HG03460 (cell line): ENCODE results near the gene PSD4.
A peak's percentile ranks its signal among the peaks of the same experiment; 100 is the strongest.

ENCODE experiments used
- ATAC-seq: cut with Tn5 transposase; IDR thresholded peaks from one replicate; pipeline ENCODE4 v1.9.1; 2021; ENCODE audit not compliant: unreplicated experiment

PSD4 gene

GRCh38 chr2:113219889-113220641 is 46.3 kb downstream of the PSD4 start:
- no peak for ATAC-seq

GRCh38 chr2:113220970-113221708 is 47.4 kb downstream of the PSD4 start:
- no peak for ATAC-seq

GRCh38 chr2:113221846-113222245 is 48.1 kb downstream of the PSD4 start:
- ATAC-seq: no peak

GRCh38 chr2:113223813-113224212 is 50.0 kb downstream of the PSD4 start:
- ATAC-seq: no peak

- ATAC-seq: no peak
Measured at GRCh38 chr2:113224647-113225236, 51.0 kb downstream of the PSD4 start.

- no peak for ATAC-seq
Measured at GRCh38 chr2:113225263-113226259, 51.8 kb downstream of the PSD4 start.

- no peak for ATAC-seq
Measured at GRCh38 chr2:113226462-113226861, 52.7 kb downstream of the PSD4 start.

- no peak for ATAC-seq
Measured at GRCh38 chr2:113227290-113227689, 53.5 kb downstream of the PSD4 start.

GRCh38 chr2:113227698-113228097 is 53.9 kb downstream of the PSD4 start:
- ATAC-seq: no peak

GRCh38 chr2:113228351-113228750 is 54.6 kb downstream of the PSD4 start:
- ATAC-seq: no peak

GRCh38 chr2:113228991-113229716 is 55.4 kb downstream of the PSD4 start:
- ATAC-seq: no peak

GRCh38 chr2:113229795-113230194 is 56.0 kb downstream of the PSD4 start:
- ATAC-seq: no peak

GRCh38 chr2:113230531-113230930 is 56.8 kb downstream of the PSD4 start:
- no peak for ATAC-seq

GRCh38 chr2:113231064-113231463 is 57.3 kb downstream of the PSD4 start:
- ATAC-seq: no peak

- ATAC-seq: no peak
Measured at GRCh38 chr2:113232123-113232522, 58.4 kb downstream of the PSD4 start.

GRCh38 chr2:113232740-113233139 is 59.0 kb downstream of the PSD4 start:
- no peak for ATAC-seq

- ATAC-seq: no peak
Measured at GRCh38 chr2:113233593-113234550, 60.1 kb downstream of the PSD4 start.

- peak; percentile 10 for ATAC-seq
Measured at GRCh38 chr2:113234721-113235346, 61.1 kb downstream of the PSD4 start.
